CD4-positive, alpha-beta T cell treated with Interleukin-4 for 1 hour (primary cell): ENCODE data around the gene ZNHIT2.

Experiments used
- DNase-seq, 2 donors: peaks; one replicate each; pipeline ENCODE4 v3.0.0-alpha.2; 2020 to 2022

The ZNHIT2 gene

GRCh38 chr11:65102142-65103095, 15.1 kb downstream of the ZNHIT2 start:
- no peak for DNase-seq

- no peak for DNase-seq
Observed at GRCh38 chr11:65100674-65101350, 16.7 kb downstream of the ZNHIT2 start.

- no peak for DNase-seq
Observed at GRCh38 chr11:65096926-65097325, 20.6 kb downstream of the ZNHIT2 start.

- DNase-seq, result peak; percentile 88 to 91
Observed at GRCh38 chr11:65095974-65096806, 21.3 kb downstream of the ZNHIT2 start, which contains the start of gene VPS51. VPS51 (plus strand) TSS chr11:65096214; CDS start chr11:65096251, 37 bp downstream.

- no peak for DNase-seq
Observed at GRCh38 chr11:65095427-65095826, 22.1 kb downstream of the ZNHIT2 start.

GRCh38 chr11:65090628-65091027, 26.9 kb downstream of the ZNHIT2 start:
- no peak for DNase-seq

GRCh38 chr11:65089621-65090020, 27.9 kb downstream of the ZNHIT2 start:
- DNase-seq, result no peak

GRCh38 chr11:65087827-65088226, 29.7 kb downstream of the ZNHIT2 start:
- no peak for DNase-seq

- DNase-seq, result no peak
Observed at GRCh38 chr11:65087216-65087615, 30.3 kb downstream of the ZNHIT2 start.

- no peak for DNase-seq
Observed at GRCh38 chr11:65086809-65087208, 30.7 kb downstream of the ZNHIT2 start.

- DNase-seq, result no peak
Observed at GRCh38 chr11:65085446-65085845, 32.1 kb downstream of the ZNHIT2 start.

GRCh38 chr11:65084598-65085375, 32.7 kb downstream of the ZNHIT2 start:
- DNase-seq, result no peak

GRCh38 chr11:65083834-65084597, 33.5 kb downstream of the ZNHIT2 start, which contains the start of the genes CDCA5 and ZFPL1:
CDCA5 (minus strand) TSS chr11:65084040; CDS start chr11:65083978, 62 bp downstream.
ZFPL1 (plus strand) TSS chr11:65084222; CDS start chr11:65084699, 477 bp downstream.
- peak; percentile 96 for DNase-seq

- DNase-seq, result no peak
Observed at GRCh38 chr11:65083134-65083833, 34.2 kb downstream of the ZNHIT2 start.

GRCh38 chr11:65078786-65079342, 38.6 kb downstream of the ZNHIT2 start:
- no peak for DNase-seq

- DNase-seq, result peak; percentile 76 to 82
Observed at GRCh38 chr11:65078151-65078550, 39.4 kb downstream of the ZNHIT2 start.

GRCh38 chr11:65077451-65077850, 40.0 kb downstream of the ZNHIT2 start:
- DNase-seq, result no peak

GRCh38 chr11:65072631-65072966, 44.9 kb downstream of the ZNHIT2 start:
- no peak for DNase-seq

- DNase-seq, result no peak
Observed at GRCh38 chr11:65071907-65072630, 45.4 kb downstream of the ZNHIT2 start.

GRCh38 chr11:65069217-65069616, 48.3 kb downstream of the ZNHIT2 start:
- DNase-seq, result no peak
